Keratinocyte (primary cell): ENCODE results near the gene HTR2B. TPM values are rescaled to one million over a fixed set of nuclear protein-coding genes. Genes with fewer than 3 reads are reported as not detected.

Source experiments
- DNase-seq: peaks from one replicate; pipeline ENCODE4 v3.0.0-alpha.2; 2011; ENCODE audit warnings: low read depth, missing footprints, low spot score
- FAIRE-seq: peaks from 2 replicates; lab custom pipeline; 2011; peaks lifted over from hg19 to GRCh38; lab: Jason Lieb, UNC
- H2AFZ ChIP-seq: 2 replicates; pipeline ENCODE4 v1.6.0; 2012; ENCODE audit warnings: low read length, control low read depth, inconsistent platforms; ENCODE audit not compliant: control insufficient read depth
- H3K27ac ChIP-seq: 2 replicates; pipeline ENCODE4 v1.5.1; 2011; ENCODE audit warnings: low read length; ENCODE audit not compliant: control insufficient read depth, insufficient read depth
- H3K27me3 ChIP-seq: 3 replicates; pipeline ENCODE4 v1.6.0; 2011; ENCODE audit warnings: low read length; ENCODE audit not compliant: control insufficient read depth, insufficient read depth; ENCODE audit errors: extremely low read depth
- H3K36me3 ChIP-seq, 2 experiments: 2 replicates in 1 of 2; 3 replicates in 1 of 2; pipeline ENCODE4 v1.5.1; 2011; ENCODE audit warnings: low read length in 2 of 2, mild to moderate bottlenecking in 1 of 2; ENCODE audit not compliant: control insufficient read depth in 2 of 2, insufficient read depth in 2 of 2; ENCODE audit errors: extremely low read depth in 1 of 2
- H3K4me1 ChIP-seq: 3 replicates; pipeline ENCODE4 v1.5.1; 2011; ENCODE audit warnings: low read length; ENCODE audit not compliant: control insufficient read depth, insufficient read depth; ENCODE audit errors: extremely low read depth
- H3K4me2 ChIP-seq: 3 replicates; pipeline ENCODE4 v1.6.0; 2011; ENCODE audit warnings: low read depth, low read length; ENCODE audit not compliant: control insufficient read depth, insufficient read depth; ENCODE audit errors: extremely low read depth
- H3K4me3 ChIP-seq, 3 experiments: fragments of 200-600 bp in 1 of 3; sonication (generic) in 1 of 3; 2 replicates in 2 of 3; 3 replicates in 1 of 3; pipeline ENCODE4 v1.5.1; 2011 to 2016; ENCODE audit warnings: low read length in 3 of 3, mild to moderate bottlenecking in 3 of 3, control low read depth in 2 of 3, inconsistent platforms in 1 of 3, low read depth in 1 of 3, mixed read lengths in 1 of 3, mixed run types in 1 of 3, moderate library complexity in 1 of 3; ENCODE audit not compliant: control insufficient read depth in 2 of 3, insufficient read depth in 2 of 3; ENCODE audit errors: extremely low read depth in 1 of 3
- H3K79me2 ChIP-seq: 2 replicates; pipeline ENCODE4 v1.6.0; 2012; ENCODE audit warnings: low read length; ENCODE audit not compliant: control insufficient read depth, insufficient read depth
- H3K9ac ChIP-seq: 3 replicates; pipeline ENCODE4 v1.6.0; 2011; ENCODE audit warnings: low read length; ENCODE audit not compliant: control insufficient read depth, insufficient read depth; ENCODE audit errors: extremely low read depth
- H3K9me1 ChIP-seq: 3 replicates; pipeline ENCODE4 v1.6.0; 2011; ENCODE audit warnings: low read length; ENCODE audit not compliant: control insufficient read depth, insufficient read depth; ENCODE audit errors: extremely low read depth
- H3K9me3 ChIP-seq: 2 replicates; pipeline ENCODE4 v1.5.1; 2012; ENCODE audit warnings: low read depth, low read length; ENCODE audit not compliant: control insufficient read depth
- H4K20me1 ChIP-seq: 3 replicates; pipeline ENCODE4 v1.6.0; 2011; ENCODE audit warnings: low read length; ENCODE audit not compliant: control insufficient read depth, insufficient read depth; ENCODE audit errors: extremely low read depth
- EZH2 ChIP-seq: IDR thresholded peaks from one replicate; pipeline ENCODE4 v1.6.1; 2012; ENCODE audit warnings: inconsistent platforms, mild to moderate bottlenecking, low read length, moderate library complexity
- dilution Hi-C: fragments of 300-500 bp; cut with MboI; formaldehyde crosslinking; loops from one replicate; pipeline ENCODE4 v1.7.0; 2020; ENCODE audit warnings: low sequenced_read_pairs; ENCODE audit not compliant: extremely low pct_ligation_motif_present
- polyA plus RNA-seq, 5 experiments: library from polyadenylated mRNA; depleted of rRNA in 3 of 5; stranded (reverse) in 3 of 5; stranded (forward) in 1 of 5; unstranded in 1 of 5; fragments of >200 nt; gene quantifications; 1 replicate in 1 of 5; 2 replicates in 3 of 5; 3 replicates in 1 of 5; pipeline versions ENCODE4 v1.2.1 to v1.2.3, GENCODE V29; 2011 to 2012; ENCODE audit warnings: missing spikeins in 2 of 5, low read depth in 1 of 5, low replicate concordance in 1 of 5
- TF ChIP-seq, protein P1 (sequence below), 3 experiments: IDR thresholded peaks in 1 of 3; conservative IDR thresholded peaks in 1 of 3; optimal IDR thresholded peaks in 1 of 3; 2 replicates in 2 of 3; 3 replicates in 1 of 3; pipeline versions ENCODE3 to v1.5.1; 2011; ENCODE audit warnings: low read length in 3 of 3, mild to moderate bottlenecking in 3 of 3, moderate library complexity in 2 of 3, control low read depth in 1 of 3, inconsistent platforms in 1 of 3; ENCODE audit not compliant: insufficient read depth in 2 of 3; ENCODE audit errors: extremely low read depth in 1 of 3

The HTR2B gene
- polyA plus RNA-seq, 1 donor (not counting 4 experiments of a cell fraction or from before 2014, with no cell fraction given) = not detected

DNA sequence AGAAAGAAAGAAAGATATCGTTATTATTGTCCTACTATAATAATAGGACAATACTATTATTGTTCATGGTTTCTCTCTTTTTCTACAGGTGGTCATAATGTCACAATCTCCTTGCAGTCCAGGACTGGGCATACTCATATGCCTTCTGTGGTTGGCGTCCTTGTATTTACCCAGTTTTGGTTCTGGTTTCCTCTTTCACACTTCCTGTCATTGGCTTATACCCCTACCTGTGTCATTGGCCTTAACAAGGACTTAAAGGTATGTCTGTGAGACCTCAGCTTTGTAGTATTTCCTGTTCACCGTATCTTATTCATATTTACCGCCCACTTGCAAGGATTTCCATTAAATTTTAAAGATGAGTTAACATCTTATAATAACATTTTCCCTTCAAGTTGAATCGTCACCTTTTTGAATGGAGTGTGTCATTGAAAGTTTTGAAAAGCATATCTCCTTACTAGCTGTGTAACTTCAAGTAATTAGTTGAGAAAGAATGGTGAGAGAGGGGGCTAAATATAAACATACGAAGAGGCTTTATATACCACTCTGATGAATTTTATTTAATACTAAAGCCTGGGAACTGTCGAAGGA is 36.5 kb upstream of the HTR2B start:
- no peaks in the 10 kb centered on the region for H3K9me3 ChIP-seq
- H3K27me3 ChIP-seq = no peaks in the 10 kb centered on the region
- no peaks in the 10 kb centered on the region for H3K4me1 ChIP-seq
- FAIRE-seq (no peak), DNase-seq (no peak)
- H3K9me1 ChIP-seq = no peaks in the 10 kb centered on the region
- no peak overlapping the region for H3K4me2 ChIP-seq
- TF ChIP-seq EZH2 = no peak
- TF ChIP-seq, protein P1, sequence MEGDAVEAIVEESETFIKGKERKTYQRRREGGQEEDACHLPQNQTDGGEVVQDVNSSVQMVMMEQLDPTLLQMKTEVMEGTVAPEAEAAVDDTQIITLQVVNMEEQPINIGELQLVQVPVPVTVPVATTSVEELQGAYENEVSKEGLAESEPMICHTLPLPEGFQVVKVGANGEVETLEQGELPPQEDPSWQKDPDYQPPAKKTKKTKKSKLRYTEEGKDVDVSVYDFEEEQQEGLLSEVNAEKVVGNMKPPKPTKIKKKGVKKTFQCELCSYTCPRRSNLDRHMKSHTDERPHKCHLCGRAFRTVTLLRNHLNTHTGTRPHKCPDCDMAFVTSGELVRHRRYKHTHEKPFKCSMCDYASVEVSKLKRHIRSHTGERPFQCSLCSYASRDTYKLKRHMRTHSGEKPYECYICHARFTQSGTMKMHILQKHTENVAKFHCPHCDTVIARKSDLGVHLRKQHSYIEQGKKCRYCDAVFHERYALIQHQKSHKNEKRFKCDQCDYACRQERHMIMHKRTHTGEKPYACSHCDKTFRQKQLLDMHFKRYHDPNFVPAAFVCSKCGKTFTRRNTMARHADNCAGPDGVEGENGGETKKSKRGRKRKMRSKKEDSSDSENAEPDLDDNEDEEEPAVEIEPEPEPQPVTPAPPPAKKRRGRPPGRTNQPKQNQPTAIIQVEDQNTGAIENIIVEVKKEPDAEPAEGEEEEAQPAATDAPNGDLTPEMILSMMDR (optimal IDR thresholded peaks at IDR 0.05 in 1 of 3, IDR thresholded peaks at IDR 0.05 in 1 of 3, conservative IDR thresholded peaks at IDR 0.05 in 1 of 3; ENCODE audit: extremely low read depth in 1 of 3, insufficient read depth in 2 of 3, low read length in 3 of 3) = no peak
- H3K9ac ChIP-seq = no peak overlapping the region
- H2AFZ ChIP-seq = no peak overlapping the region
- peaks cover 8 to 19% of the 10 kb centered on the region in 2 experiments for H3K36me3 ChIP-seq
- H3K27ac ChIP-seq = no peak overlapping the region
- H4K20me1 ChIP-seq = no peaks in the 10 kb centered on the region
- H3K4me3 ChIP-seq = no peak overlapping the region
- dilution Hi-C loops = no loop called here
- H3K79me2 ChIP-seq = no peaks in the 10 kb centered on the region

DNA sequence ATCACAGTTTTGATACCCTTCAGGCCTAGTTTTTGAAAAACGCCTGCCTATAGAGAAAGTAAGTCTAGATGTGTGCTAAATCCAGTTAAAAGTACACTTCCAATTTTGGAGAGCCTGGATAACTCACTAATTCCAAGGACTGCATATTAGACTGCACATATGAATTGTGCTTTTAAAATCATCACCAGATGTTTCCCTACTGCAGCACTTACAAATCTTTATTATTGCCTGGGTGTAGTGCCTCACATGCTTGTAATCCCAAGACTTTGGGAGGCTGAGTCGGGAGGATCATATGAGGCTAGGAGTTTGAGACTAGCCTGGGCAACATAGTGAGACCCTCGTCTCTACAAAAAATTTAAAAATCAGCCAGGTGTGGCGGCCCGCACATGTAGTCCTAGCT is 35.9 kb upstream of the HTR2B start:
- TF ChIP-seq, protein P1 (optimal IDR thresholded peaks at IDR 0.05 in 1 of 3, IDR thresholded peaks at IDR 0.05 in 1 of 3, conservative IDR thresholded peaks at IDR 0.05 in 1 of 3; ENCODE audit: extremely low read depth in 1 of 3, insufficient read depth in 2 of 3, low read length in 3 of 3) = no peak
- no peak for TF ChIP-seq EZH2
- dilution Hi-C loops = no loop called here

More for the DNA sequence above, 35.9 kb upstream of the HTR2B start:
- peaks cover 5 to 15% of the 10 kb centered on the region in 2 experiments for H3K36me3 ChIP-seq
- H2AFZ ChIP-seq = no peak overlapping the region
- H4K20me1 ChIP-seq = no peaks in the 10 kb centered on the region
- no peaks in the 10 kb centered on the region for H3K4me1 ChIP-seq
- no peak overlapping the region for H3K4me2 ChIP-seq
- no peaks in the 10 kb centered on the region for H3K27me3 ChIP-seq
- FAIRE-seq = no peak
- H3K27ac ChIP-seq = no peak overlapping the region
- H3K4me3 ChIP-seq = no peak overlapping the region
- H3K9me3 ChIP-seq = no peaks in the 10 kb centered on the region
- no peak overlapping the region for H3K9ac ChIP-seq
- no peak for DNase-seq
- no peaks in the 10 kb centered on the region for H3K9me1 ChIP-seq
- no peaks in the 10 kb centered on the region for H3K79me2 ChIP-seq
